Dedifferentiated amniotic fluid mesenchymal stem cell (primary cell): ENCODE measurements around the gene SEMA3C.

Source experiments
- DNase-seq: peaks from one replicate; pipeline ENCODE4 v3.0.0-alpha.2; 2016; ENCODE audit errors: extremely low spot score

SEMA3C gene

GRCh38 chr7:80736371-80737125 is 182.3 kb downstream of the SEMA3C start:
- DNase-seq, result no peak

GRCh38 chr7:80735330-80735729 is 183.5 kb downstream of the SEMA3C start:
- DNase-seq, result no peak

GRCh38 chr7:80734011-80734410 is 184.8 kb downstream of the SEMA3C start:
- no peak for DNase-seq

- DNase-seq, result no peak
These were observed 185.4 kb downstream of the SEMA3C start for GRCh38 chr7:80733333-80733915.

DNA sequence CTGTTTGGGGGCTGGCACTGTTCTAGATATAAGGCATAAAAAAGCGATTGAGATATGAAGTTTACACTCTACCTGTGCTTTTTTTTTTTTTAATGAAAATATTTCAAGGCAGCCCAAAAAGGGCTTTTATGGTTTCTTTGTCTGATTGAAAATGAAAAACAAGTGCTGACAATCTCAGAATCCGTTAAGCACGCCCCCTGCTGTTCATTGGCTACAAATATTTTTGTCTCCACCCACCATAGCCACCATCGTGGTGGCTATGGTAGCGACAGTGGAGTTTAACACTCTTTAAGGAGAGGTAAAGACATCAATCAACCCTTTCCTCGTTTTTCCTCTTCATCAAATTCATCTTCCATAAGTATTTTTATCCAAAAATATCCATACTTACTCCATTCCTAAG is 186.2 kb downstream of the SEMA3C start:
- no peak for DNase-seq

GRCh38 chr7:80731281-80731680 is 187.6 kb downstream of the SEMA3C start:
- no peak for DNase-seq

- peak; percentile 87 for DNase-seq
These were observed 189.1 kb downstream of the SEMA3C start for GRCh38 chr7:80729591-80730320.

DNA sequence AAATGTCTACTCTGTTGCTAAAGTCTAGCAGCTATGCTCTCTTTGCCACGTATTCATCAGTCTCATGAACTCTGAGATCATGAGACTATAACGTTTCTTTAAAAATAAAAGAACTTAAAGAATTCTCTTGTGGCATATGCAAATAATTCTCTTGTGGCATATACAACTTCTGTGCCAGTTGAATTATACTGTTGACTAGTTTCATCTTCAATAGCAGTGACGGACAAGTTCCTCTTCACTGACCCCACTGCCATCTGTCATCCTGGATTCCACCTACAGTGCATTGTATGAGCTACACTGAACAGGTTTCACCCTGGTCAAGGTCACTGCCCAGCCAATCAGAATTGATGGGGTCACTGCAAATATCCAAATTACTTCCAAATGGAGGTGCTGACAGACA is 192.2 kb downstream of the SEMA3C start:
- no peak for DNase-seq

- no peak for DNase-seq
These were observed 193.7 kb downstream of the SEMA3C start for GRCh38 chr7:80725181-80725611.

- no peak for DNase-seq
These were observed 194.5 kb downstream of the SEMA3C start for GRCh38 chr7:80724249-80724871.

GRCh38 chr7:80722616-80723195 is 196.1 kb downstream of the SEMA3C start:
- peak; percentile 92 for DNase-seq

DNA sequence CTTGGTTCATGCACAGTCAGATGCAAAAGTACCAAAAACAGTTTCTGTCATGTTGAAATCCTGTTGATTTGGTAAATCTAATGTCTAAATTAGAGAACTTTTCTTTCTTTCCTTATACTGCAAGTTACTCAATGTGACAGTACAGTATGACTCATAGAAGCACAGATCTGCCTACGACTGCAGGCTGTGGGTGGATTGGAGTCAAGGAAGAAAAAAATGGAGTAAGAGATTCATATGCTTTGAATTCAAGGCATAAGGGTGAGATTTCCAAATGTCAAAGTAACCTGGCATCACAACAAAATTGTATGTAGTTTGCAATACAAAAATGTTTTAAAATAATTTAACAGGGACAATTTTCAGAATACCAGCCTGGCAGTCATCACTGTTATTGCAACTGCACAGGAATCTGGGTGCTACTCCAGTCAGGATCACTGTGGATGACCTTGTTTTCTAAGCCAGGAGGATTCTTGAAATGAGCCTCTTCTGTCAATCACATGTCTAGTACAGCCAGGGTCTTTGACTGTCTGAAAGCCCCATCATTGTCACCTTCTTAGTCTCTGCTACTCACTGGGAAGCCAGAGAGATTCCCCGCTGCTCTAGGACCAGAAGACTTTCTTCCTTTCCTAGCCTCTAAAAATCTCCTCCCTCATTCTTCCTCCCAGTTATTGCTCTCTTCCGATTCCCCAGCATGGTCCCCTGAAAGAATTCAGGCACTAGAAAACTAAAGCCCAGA is 196.8 kb downstream of the SEMA3C start:
- DNase-seq, result peak; percentile 83

DNA sequence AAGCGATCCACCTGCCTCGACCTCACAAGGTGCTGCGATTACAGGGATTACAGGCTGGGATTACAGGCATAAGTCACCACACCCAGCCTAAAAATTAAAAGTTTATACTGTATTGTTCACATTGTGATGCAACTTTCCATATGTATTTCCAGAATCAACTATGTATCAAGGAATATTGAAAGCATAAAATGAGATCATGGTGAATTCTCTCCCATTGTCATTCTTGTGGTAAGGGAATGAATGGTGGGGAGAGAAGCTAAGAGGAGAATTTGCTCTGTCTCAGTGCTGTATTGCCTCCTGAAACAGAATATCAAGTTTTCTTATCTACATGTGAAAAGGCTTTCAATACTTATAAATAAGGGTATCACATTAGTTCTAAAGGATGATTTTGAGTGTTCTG is 198.7 kb downstream of the SEMA3C start:
- no peak for DNase-seq

DNA sequence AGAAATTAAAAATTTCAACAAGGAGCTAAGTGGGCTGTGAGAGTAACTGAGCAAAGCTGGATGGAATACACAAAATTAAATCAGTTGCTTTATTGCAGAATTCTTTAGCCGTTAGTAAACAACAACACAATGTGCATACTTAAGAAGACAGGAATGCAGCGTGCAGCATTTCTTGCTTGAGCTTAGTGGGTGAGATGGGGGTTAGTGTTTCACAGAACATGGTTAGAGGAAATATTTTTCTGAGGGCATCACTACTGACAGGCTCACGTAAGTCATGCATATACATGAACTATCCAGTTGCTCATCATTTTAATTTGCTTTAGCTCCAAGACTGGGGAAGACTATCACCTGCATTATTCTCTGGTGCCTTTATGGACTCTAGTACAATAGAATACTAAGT is 199.6 kb downstream of the SEMA3C start:
- DNase-seq, result peak; percentile 49

GRCh38 chr7:80711531-80711930 is 207.3 kb downstream of the SEMA3C start:
- no peak for DNase-seq

GRCh38 chr7:80708123-80708522 is 210.7 kb downstream of the SEMA3C start:
- no peak for DNase-seq

GRCh38 chr7:80707318-80707717 is 211.5 kb downstream of the SEMA3C start:
- DNase-seq, result no peak

DNA sequence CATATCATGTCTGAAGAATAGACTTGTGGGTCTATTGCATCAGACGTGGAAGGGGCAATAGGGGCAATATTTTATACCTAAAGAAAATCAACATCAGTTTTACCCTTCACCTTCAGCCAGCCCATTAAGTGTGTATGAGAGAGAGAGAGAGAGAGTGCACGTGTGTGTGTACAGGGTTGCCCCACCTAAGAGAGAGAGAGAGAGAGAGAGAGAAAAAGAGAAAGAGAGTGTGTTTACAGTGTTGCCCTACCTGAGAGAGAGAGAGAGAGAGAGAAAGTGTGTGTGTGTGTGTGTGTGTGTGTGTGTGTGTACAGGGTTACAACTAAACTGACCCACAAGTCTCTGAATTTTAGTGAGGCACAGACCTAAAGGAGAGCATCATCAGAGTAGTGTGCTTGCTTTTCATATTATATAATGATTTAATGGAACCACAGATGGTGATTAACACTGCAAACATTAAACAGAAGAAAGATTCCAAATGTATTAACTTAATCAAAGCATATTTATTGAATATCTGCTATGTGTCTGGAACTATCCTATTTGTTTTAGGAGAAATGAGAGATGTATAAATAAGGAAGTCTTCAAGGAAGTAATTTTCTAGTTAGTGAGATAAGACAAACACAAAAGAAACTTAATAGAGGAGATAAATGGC is 213.6 kb downstream of the SEMA3C start:
- no peak for DNase-seq

DNA sequence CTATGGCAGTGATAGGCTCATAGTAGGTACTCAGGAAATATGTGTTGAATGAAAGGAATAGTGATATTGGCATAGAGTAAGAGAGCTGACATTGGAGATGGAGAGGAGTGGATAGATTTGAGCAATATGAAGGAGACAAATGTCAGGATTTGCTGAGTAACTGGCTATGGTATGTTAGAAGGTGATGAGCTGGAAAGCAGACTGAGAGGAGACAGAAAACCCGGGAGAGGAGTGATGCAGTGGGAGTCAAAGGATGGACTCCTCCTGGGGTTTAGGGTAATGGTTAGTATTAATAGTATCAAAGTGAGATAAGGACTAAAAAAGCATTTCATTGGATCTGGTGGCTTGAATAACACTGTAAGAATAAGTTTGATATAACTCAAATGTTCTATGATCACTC is 215.6 kb downstream of the SEMA3C start:
- DNase-seq, result no peak

GRCh38 chr7:80699721-80700256 is 219.1 kb downstream of the SEMA3C start:
- DNase-seq, result no peak
